Upper lobe of left lung (tissue), 6 donors: Measurements from ENCODE around the gene C16orf95. TPM values are rescaled to one million over a fixed set of nuclear protein-coding genes. Genes with fewer than 3 reads are reported as not detected.

ENCODE experiments used
- ATAC-seq, 2 donors: fragments of 200-7000 bp; cut with Tn5 transposase; one replicate each; pipeline ENCODE4 v1.9.1; 2022; ENCODE audit warnings: mild to moderate bottlenecking in 2 of 2, moderate library complexity in 2 of 2; ENCODE audit not compliant: low FRiP score in 2 of 2
- DNase-seq, 2 donors: peaks; one replicate each; pipeline ENCODE4 v3.0.0-alpha.2; 2019 to 2020
- H3K27ac ChIP-seq, 4 donors: fragments of 200-600 bp; sonication (generic); one replicate each; pipeline ENCODE4 v1.5.1; 2016 to 2019
- H3K27me3 ChIP-seq, 4 donors: fragments of 200-600 bp; sonication (generic); one replicate each; pipeline ENCODE4 v1.5.1; 2017 to 2019
- H3K36me3 ChIP-seq, 4 donors: fragments of 200-600 bp; sonication (generic); one replicate each; pipeline ENCODE4 v1.5.1; 2016 to 2019
- H3K4me1 ChIP-seq, 4 donors: fragments of 200-600 bp; sonication (generic); one replicate each; pipeline ENCODE4 v1.5.1; 2018 to 2019
- H3K4me3 ChIP-seq, 4 donors: fragments of 200-600 bp; sonication (generic); one replicate each; pipeline ENCODE4 v1.5.1; 2017 to 2019; ENCODE audit warnings: mild to moderate bottlenecking in 2 of 4, moderate library complexity in 1 of 4
- H3K9me3 ChIP-seq, 4 donors: fragments of 200-600 bp; sonication (generic); one replicate each; pipeline ENCODE4 v1.5.1; 2018 to 2019
- EP300 ChIP-seq, 4 donors: sonication (generic); formaldehyde crosslinking; IDR thresholded peaks; one replicate each; pipeline ENCODE4 v1.5.1; 2017; ENCODE audit warnings: antibody characterized with exemption in 4 of 4, control low read depth in 2 of 4
- POLR2A ChIP-seq, 4 donors: fragments of 450-650 bp; IDR thresholded peaks; one replicate each; pipeline ENCODE4 v1.5.1; 2016 to 2017; ENCODE audit warnings: antibody characterized with exemption in 4 of 4, mild to moderate bottlenecking in 2 of 4
- POLR2AphosphoS5 ChIP-seq, 2 donors: sonication (generic); formaldehyde crosslinking; IDR thresholded peaks; one replicate each; pipeline ENCODE4 v1.5.1; 2017; ENCODE audit warnings: antibody characterized with exemption in 2 of 2
- WGBS, 2 donors: methylation state at CpG; one replicate each; pipeline ENCODE4 v1.1.5; 2017 to 2018; 5-methylcytosine and 5-hydroxymethylcytosine counted together
- total RNA-seq, 6 donors: library from RNA; depleted of rRNA in 4 of 6; stranded (reverse); fragments of >200 nt in 4 of 6; gene quantifications; one replicate each; pipeline versions ENCODE4 v1.1.0 to v1.2.1, GENCODE V29; 2016 to 2021
- TF ChIP-seq, protein P1 (sequence below), 6 experiments: fragments of 450-650 bp in 4 of 6; fragments of 200-600 bp in 2 of 6; sonication (generic) in 2 of 6; IDR thresholded peaks; one replicate each; pipeline ENCODE4 v1.5.1; 2016 to 2019; ENCODE audit warnings: antibody characterized with exemption in 6 of 6
- donor health status: DM: no; HTN: no; CAD: no; lungs with moderate emphysema.
- donor health status: DM: no; HTN: yes; CAD: no; lungs with severe emphysema.

C16orf95 gene
- total RNA-seq, 6 donors from 2014 or later: 1.8 to 9.4 (median 3.4) TPM

DNA sequence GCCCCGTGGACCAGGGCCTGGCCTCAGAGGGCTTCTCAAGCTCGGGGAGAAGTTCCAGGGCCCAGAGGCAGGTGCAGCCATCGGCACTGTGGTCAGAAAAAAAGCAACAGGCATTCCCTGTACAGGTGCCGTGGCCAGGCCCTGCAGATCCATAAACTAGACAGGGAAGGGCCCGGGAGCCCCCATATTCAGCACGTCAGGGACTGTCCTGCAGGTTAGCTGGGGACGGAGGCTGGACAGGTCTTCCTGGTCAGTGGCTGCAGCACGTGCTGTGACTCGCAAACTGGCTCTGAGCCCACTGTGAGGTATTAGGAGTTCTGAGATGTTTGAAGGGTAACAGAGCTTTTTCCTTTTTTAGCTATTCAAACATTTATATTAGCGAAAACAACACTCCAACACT is 15.0 kb upstream of the C16orf95 start:
- Histone ChIP-seq H3K27ac (no peak overlapping the region), H3K4me3 (no peak overlapping the region), H3K27me3 (no peaks in the 10 kb centered on the region), H3K36me3 (peaks cover 2 to 81% (median 64%) of the 10 kb centered on the region in 4 donors), H3K4me1 (no peaks in the 10 kb centered on the region), H3K9me3 (no peaks in the 10 kb centered on the region)
- WGBS, 2 donors: 74 to 89% methylated on average over 7 to 10 of the region's 10 CpGs
- no peak for ATAC-seq
- DNase-seq: peak in 1 of 2 donors; percentile 41
- TF ChIP-seq, protein P1, sequence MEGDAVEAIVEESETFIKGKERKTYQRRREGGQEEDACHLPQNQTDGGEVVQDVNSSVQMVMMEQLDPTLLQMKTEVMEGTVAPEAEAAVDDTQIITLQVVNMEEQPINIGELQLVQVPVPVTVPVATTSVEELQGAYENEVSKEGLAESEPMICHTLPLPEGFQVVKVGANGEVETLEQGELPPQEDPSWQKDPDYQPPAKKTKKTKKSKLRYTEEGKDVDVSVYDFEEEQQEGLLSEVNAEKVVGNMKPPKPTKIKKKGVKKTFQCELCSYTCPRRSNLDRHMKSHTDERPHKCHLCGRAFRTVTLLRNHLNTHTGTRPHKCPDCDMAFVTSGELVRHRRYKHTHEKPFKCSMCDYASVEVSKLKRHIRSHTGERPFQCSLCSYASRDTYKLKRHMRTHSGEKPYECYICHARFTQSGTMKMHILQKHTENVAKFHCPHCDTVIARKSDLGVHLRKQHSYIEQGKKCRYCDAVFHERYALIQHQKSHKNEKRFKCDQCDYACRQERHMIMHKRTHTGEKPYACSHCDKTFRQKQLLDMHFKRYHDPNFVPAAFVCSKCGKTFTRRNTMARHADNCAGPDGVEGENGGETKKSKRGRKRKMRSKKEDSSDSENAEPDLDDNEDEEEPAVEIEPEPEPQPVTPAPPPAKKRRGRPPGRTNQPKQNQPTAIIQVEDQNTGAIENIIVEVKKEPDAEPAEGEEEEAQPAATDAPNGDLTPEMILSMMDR (IDR thresholded peaks at IDR 0.05): no peak
- TF ChIP-seq EP300 (IDR thresholded peaks at IDR 0.05): no peak
- no peak for TF ChIP-seq POLR2AphosphoS5 (IDR thresholded peaks at IDR 0.05)
- no peak for TF ChIP-seq POLR2A (IDR thresholded peaks at IDR 0.05)

DNA sequence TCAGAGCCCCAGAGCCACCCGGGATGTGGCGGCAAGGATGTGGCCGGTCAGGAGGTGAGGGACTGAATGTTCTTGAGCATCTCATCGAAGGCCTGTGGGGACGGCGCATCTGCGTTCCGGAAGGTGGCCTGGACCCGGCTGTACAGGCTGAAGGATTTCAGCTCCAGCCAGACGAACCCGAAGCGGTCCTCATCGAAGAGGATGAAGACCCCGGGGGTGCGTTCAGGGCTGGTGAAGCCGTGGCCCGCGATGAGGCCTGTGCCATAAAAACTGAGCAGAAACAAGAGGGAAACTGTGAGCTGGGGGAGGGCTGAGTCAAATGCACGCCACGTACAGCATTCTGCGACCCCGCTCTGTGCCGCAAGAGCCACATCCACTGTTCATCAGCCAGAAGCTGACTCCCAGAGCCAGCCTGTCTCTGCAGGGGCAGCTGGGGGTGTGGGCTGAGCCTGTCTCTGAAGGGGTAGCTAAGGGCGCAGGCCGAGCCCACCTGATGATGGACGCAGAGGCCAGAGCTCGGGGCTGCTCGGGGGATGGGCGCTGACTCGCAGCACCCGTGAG is 14.1 kb upstream of the C16orf95 start:
- no peak overlapping the region for H3K27ac ChIP-seq
- no peaks in the 10 kb centered on the region for H3K27me3 ChIP-seq
- no peaks in the 10 kb centered on the region for H3K4me1 ChIP-seq
- ATAC-seq: no peak
- WGBS, 2 donors: 91 to 93% methylated on average over 30 to 31 of the region's 31 CpGs
- TF ChIP-seq POLR2AphosphoS5 (IDR thresholded peaks at IDR 0.05) (no peak), EP300 (IDR thresholded peaks at IDR 0.05) (no peak), POLR2A (IDR thresholded peaks at IDR 0.05) (no peak)
- TF ChIP-seq, protein P1 (IDR thresholded peaks at IDR 0.05): no peak
- no peaks in the 10 kb centered on the region for H3K9me3 ChIP-seq
- peak in 1 of 2 donors; percentile 73 for DNase-seq
- peaks cover 2 to 81% (median 63%) of the 10 kb centered on the region in 4 donors for H3K36me3 ChIP-seq
- no peak overlapping the region for H3K4me3 ChIP-seq

DNA sequence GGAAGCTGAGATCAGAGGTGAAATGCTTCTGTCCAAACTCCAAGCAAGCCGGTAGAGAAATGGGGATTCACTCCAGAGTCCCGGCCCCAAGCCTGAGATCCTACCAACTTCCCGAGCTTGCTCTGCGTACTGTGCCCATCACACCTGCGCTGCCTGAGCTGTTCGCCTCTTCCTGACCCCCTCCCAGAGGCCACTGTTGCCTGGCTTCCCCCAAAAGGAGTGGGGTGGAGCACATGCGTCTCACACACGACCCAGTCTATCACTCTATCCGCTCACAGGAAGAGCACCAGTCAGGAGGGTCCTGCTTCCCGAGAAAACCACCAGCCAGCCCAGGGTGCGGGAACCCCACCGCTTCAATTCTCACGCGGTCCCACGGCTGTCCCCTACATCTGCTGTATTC is 13.5 kb upstream of the C16orf95 start:
- DNase-seq (peak in 1 of 2 donors; percentile 27), ATAC-seq (no peak)
- H3K27ac ChIP-seq: no peak overlapping the region
- TF ChIP-seq POLR2AphosphoS5 (IDR thresholded peaks at IDR 0.05) (no peak), EP300 (IDR thresholded peaks at IDR 0.05) (no peak), POLR2A (IDR thresholded peaks at IDR 0.05) (no peak)
- TF ChIP-seq, protein P1 (IDR thresholded peaks at IDR 0.05): no peak
- no peak overlapping the region for H3K4me3 ChIP-seq
- H3K36me3 ChIP-seq: peaks cover 2 to 74% (median 59%) of the 10 kb centered on the region in 4 donors
- 85 to 92% methylated on average over 11 to 15 of the region's 15 CpGs for WGBS, 2 donors
- no peaks in the 10 kb centered on the region for H3K27me3 ChIP-seq
- no peaks in the 10 kb centered on the region for H3K4me1 ChIP-seq
- H3K9me3 ChIP-seq: no peaks in the 10 kb centered on the region

DNA sequence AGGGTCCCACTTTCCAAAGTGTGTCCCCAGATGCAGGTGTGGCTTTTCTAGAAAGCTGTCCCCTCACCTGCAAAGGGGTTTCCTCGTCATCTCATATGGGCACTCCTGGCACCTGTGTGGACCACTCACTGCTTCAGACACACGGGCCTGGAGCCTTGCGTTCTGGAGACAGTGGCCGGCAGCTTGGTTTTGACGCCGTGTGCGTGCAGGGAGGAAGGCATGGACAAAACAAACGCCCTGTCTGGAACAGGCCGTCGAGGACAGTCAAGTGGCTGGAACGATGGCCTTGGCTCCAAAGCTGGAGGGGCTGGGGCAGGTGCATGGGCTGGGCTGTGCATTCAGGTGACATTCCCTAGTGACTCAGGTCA is 13.0 kb upstream of the C16orf95 start:
- peaks cover 2 to 70% (median 55%) of the 10 kb centered on the region in 4 donors for H3K36me3 ChIP-seq
- no peaks in the 10 kb centered on the region for H3K27me3 ChIP-seq
- ATAC-seq (no peak), DNase-seq (peak in 1 of 2 donors; percentile 36)
- H3K4me1 ChIP-seq: no peaks in the 10 kb centered on the region
- no peaks in the 10 kb centered on the region for H3K9me3 ChIP-seq
- WGBS, 2 donors: 84 to 91% methylated on average over 9 to 11 of the region's 11 CpGs
- H3K27ac ChIP-seq: no peak overlapping the region
- TF ChIP-seq POLR2AphosphoS5 (IDR thresholded peaks at IDR 0.05) (no peak), POLR2A (IDR thresholded peaks at IDR 0.05) (no peak), EP300 (IDR thresholded peaks at IDR 0.05) (no peak)
- TF ChIP-seq, protein P1 (IDR thresholded peaks at IDR 0.05): no peak
- H3K4me3 ChIP-seq: no peak overlapping the region
